Measurements from ENCODE around the gene GPRASP3. TPM values are rescaled to one million over a fixed set of nuclear protein-coding genes. Genes with fewer than 3 reads are reported as not detected.
"Not testable (repeated sequence)": the region's sequence is repeated elsewhere in the genome, so short reads cannot be mapped to it uniquely, and the experiment has no call there.

GPRASP3 gene, protein sequence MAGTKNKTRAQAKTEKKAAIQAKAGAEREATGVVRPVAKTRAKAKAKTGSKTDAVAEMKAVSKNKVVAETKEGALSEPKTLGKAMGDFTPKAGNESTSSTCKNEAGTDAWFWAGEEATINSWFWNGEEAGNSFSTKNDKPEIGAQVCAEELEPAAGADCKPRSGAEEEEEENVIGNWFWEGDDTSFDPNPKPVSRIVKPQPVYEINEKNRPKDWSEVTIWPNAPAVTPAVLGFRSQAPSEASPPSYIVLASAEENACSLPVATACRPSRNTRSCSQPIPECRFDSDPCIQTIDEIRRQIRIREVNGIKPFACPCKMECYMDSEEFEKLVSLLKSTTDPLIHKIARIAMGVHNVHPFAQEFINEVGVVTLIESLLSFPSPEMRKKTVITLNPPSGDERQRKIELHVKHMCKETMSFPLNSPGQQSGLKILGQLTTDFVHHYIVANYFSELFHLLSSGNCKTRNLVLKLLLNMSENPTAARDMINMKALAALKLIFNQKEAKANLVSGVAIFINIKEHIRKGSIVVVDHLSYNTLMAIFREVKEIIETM
- polyA plus RNA-seq (ENCODE audit: insufficient read length) = 20.8 TPM
- long read RNA-seq, donor 1, partial matches to known transcripts = 6 of 6 reads
- long read RNA-seq, donor 1, other reads (novel, unspliced or antisense) = 0 of 6 reads
- long read RNA-seq, donor 2, full-length matches to known transcripts = 6 of 6 reads
- long read RNA-seq, donor 2, partial matches to known transcripts = 0 of 6 reads
- long read RNA-seq, donor 2, other reads (novel, unspliced or antisense) = 0 of 6 reads
- long read RNA-seq, donor 3, partial matches to known transcripts = 0 of 2 reads
- long read RNA-seq, donor 3, other reads (novel, unspliced or antisense) = 0 of 2 reads
- long read RNA-seq, donor 4 = 0 reads
- long read RNA-seq, donor 5, full-length matches to known transcripts = 2 of 2 reads
- long read RNA-seq, donor 5, partial matches to known transcripts = 0 of 2 reads
- long read RNA-seq, donor 5, other reads (novel, unspliced or antisense) = 0 of 2 reads
- long read RNA-seq, donor 6, full-length matches to known transcripts = 3 of 3 reads
- long read RNA-seq, donor 6, partial matches to known transcripts = 0 of 3 reads
- long read RNA-seq, donor 6, other reads (novel, unspliced or antisense) = 0 of 3 reads
- long read RNA-seq, donor 7, partial matches to known transcripts = 26 of 27 reads
- long read RNA-seq, donor 7, other reads (novel, unspliced or antisense) = 0 of 27 reads
- long read RNA-seq, donor 8 = 0 reads

DNA sequence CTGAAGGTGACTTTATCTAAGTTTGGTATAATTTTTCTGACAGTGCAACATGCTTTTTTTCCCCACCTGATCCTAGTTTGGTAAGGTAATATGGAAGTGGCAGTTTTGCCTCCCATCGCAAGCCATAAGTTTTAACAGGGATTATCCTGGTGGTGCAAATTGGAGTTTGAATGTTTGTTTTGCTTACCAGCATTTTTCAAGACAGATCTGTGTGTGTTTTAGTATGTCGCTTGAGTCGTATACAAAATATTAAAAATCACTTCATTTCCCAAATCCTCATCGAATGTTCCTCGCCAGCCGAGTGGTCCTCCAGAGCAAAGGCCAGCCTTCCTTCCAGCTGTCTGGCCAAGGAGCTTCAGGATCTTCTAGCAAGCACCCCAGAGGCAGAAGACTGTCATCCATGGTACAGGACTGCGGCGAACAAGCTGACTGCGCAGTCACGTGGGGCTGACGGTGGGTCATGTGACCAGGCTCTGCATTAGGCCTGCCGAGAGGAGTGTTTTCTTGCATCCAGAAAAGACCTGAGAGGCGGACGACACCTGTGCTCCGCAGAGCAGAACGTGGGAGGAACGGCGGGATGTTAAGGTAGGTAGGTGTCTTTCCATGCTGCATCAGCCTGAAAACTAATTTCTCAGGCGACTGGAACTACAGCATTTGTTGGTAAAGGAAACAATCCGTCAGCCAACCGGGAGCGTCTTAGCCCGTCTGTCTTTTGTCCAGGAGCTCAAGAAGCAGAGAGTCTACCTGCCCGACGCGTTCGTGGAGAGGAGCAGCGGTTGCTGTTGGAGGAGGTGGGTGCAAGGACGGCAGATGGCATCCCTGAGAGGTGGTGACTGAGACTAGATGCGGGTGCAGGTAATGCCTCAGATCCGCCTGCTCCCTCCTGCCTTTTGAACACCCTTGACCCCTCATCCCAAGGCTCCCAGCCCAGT lies at the start of gene GPRASP3:
Gene GPRASP3 (plus strand): TSS at position 507 of the 932 bp plus-strand sequence. CDS start 28,253 bp downstream, outside the sequence.
- peak; percentile 63 for DNase-seq

GRCh38 chrX:102672856-102673255 lies 47.7 kb upstream of the GPRASP3 start:
- DNase-seq = no peak

DNA sequence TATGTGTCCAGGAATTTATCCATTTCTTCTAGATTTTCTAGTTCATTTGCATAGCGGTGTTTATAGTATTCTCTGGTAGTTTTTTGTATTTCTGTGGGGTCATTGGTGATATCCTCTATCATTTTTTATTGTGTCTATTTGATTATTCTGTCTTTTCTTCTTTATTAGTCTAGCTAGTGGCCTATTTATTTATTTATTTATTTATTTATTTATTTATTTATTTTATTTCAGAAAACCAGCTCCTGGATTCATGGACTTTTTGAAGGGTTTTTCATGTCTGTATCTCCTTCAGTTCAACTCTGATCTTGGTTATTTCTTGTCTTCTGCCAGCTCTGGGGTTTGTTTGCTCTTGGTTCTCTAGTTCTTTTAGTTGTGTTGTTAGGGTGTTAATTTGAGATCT lies 43.1 kb upstream of the GPRASP3 start:
- DNase-seq = not testable (repeated sequence)

- DNase-seq = no peak
These were observed 35.6 kb upstream of the GPRASP3 start for GRCh38 chrX:102684772-102685520.

DNA sequence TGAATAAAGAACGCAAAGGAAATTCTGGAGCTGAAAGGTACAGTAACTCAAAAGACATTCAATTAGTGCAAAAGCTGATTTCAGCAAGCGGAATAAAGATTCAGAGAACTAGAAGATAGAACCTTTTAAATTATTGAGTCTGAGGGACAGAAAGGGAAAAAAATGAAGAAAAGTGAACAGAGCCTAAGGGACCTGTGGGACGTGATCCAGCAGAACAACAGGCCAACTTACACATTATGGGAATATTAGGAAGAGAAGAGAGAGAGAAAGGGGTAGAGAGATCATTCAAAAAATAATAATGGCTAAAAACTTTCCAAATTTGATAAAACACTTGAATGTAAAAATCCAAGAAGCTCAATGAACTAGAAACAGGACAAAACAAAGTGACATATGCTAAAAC lies 25.8 kb upstream of the GPRASP3 start:
- DNase-seq = no peak

DNA sequence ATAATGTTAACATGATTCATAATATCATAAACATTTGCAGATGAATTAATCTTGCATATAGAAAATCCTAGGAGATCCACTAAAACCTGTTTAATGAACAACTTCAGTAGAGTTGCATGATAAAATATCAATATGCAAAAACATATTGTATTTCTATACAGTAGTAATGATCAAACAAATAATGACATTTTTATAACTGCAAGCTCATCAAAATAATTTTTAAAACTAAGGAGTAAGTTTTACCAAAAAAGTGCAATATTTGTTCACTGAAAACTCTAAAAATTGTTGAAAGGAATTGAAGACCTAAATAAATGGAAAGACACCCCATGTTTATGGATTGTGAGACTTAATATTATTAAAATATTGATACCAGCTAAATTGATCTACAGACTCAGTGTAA lies 24.2 kb upstream of the GPRASP3 start:
- no peak for DNase-seq

GRCh38 chrX:102697494-102697893 lies 23.0 kb upstream of the GPRASP3 start:
- DNase-seq = no peak

DNA sequence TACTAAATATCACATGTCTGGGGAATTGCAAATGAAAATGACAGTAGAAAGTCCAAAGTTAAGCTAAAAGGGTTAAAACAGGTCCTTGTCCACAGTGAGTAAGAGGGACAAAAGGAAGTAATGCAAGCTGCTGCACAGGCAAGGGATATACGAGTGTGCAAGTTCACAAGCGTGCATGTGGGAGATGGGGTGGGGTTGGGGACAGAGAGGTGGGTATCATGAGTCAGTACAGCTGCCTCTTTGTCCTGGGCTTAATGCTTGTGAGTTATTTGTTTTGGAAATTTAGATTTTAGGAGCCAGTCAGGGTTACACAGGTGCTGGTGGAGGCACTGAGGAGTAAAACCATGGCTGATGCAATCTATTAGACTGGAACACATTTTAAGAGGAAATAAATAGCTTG lies 11.6 kb upstream of the GPRASP3 start:
- no peak for DNase-seq

GRCh38 chrX:102711872-102712215 lies 8.7 kb upstream of the GPRASP3 start:
- peak; percentile 14 for DNase-seq

GRCh38 chrX:102712216-102712966 lies 8.2 kb upstream of the GPRASP3 start, which contains the start of gene GPRASP2:
TSS of gene GPRASP2 (plus strand) at chrX:102712448. CDS start at chrX:102714870, 2,422 bp downstream.
- peak; percentile 49 for DNase-seq

DNA sequence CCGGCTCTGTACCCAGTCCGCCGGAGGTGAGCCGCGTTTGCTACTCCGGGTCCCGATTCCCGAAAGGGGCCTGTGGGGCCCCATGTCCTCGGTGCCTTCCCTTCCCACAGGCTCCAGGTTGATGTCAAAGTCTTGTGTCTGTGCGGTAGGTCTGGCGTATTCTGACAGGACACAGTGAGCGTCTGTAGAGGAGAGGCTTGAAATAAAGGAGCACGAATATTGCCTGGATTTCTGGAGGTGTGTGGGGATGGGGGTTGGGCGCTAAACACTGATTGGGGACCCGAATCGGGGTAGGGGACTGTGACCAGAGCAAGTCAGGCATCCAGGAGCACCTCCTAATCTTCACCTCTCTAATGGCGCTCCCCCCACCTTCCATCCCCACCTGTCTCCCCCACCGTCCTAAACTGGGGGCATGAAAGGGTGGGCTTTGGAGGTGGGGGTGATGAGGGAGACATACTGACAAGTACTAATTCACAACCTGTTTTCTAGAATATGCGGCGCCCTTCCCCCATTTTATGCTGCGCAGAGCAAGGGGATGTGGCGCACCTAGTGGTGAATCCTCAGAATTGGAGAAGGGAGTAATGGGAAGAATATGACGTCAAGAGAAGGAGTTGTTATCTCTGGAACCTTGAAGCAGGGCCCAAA lies 7.4 kb upstream of the GPRASP3 start:
- DNase-seq = peak; percentile 57

- no peak for DNase-seq
These were observed 5.5 kb upstream of the GPRASP3 start for GRCh38 chrX:102714994-102715393.

GRCh38 chrX:102715967-102716366 lies 4.6 kb upstream of the GPRASP3 start:
- DNase-seq = no peak

DNA sequence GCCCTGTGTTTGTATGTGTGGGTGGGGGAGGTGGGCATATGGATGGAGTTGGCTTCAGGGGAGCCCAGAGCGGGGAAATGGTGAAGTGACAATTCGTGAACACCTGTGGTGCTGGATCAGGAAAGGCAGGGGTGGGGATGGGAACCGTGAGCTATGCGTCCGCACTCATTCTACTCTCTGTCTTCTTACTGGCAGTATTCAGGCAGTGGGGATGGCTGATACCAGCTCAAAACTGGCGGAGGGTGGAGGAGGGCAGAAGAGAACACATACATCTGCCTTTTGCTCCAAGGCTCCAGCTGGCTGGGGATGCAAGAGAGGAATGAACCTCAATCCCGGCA lies 595 bp downstream of the GPRASP3 start:
- not testable (repeated sequence) for DNase-seq

DNA sequence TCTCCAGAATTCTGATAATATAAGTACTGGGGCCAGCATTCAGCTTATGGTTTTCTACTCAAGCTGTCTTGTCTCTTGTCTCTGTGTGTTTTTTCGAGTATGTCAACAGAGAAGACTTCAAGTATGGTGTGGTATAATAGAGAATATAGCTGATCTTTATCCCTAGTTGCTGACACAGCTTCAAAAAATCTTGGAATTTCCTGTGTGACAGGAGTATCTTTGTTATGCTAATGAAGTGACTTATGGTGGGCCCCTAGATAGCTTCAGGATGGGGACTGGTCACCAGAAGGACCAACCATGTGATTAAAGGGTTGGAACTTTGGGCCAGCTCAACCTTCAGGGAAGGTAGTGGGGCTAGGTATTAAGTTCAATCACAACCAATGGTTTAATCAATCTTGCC lies 2.9 kb downstream of the GPRASP3 start:
- no peak for DNase-seq

DNA sequence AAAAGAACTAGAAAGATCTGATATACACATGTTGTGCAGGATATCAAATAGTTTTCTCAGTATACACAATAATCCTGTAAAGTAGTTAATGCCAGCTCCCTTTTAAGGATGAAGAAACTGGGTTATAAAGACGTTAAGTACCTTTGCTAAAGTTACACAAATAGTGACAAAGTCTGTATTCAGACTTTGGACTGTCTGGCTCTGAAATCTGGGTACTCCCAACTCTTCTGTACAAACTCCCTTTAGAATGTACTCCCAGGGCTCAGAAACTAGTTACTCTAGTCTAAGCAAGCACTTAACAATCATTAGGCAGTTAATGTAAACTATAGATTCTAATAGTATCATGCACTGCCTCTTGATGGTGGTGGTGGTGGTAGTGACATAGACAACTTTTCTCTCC lies 7.2 kb downstream of the GPRASP3 start:
- DNase-seq = no peak

DNA sequence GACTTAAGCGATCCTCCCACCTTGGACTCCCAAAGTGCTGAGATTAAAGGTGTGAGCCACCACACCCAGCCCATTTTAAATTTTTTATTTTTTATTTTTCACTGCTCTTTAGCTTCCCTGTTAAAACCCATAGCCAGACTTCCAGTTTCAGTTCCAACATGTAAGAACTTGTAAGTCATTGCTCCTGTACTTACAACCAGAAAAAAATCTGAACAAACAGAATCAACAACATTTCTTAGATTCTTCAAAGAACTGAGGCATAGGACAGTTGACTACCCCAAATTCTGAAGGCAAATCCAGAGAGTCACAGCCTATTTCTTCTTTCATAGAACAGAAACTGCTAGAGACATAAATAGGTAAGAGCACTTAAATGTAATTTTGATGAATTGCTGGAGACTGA lies 8.1 kb downstream of the GPRASP3 start:
- no peak for DNase-seq

GRCh38 chrX:102739657-102740056 lies 19.1 kb downstream of the GPRASP3 start:
- DNase-seq = no peak

DNA sequence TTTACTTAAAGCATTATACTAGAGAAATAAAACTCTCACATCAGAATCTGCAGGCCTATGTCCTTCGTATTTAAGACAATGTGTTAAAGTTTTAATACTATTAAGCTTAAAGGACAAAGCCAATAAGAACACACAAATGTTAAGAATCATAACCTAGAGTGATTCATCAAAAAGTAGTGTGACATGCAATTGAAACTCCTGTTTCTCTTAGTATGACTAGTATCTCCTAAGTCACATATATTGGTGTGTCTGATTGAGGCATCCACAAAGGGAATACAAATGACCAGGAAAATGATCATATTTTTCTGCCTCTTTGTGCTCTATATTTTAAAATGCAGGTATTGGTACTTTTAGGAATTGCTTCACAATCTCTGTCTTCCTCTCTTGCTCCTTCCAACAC lies 23.8 kb downstream of the GPRASP3 start:
- no peak for DNase-seq
